ENCODE results near the gene CC2D1A.

Gene CC2D1A

GRCh38 chr19:13880059-13881043, 25.6 kb upstream of the CC2D1A start:
- DNase-seq, result peak; percentile 78 to 92

- DNase-seq, result no peak
These were observed 24.7 kb upstream of the CC2D1A start for GRCh38 chr19:13881251-13881691.

GRCh38 chr19:13881692-13882418, 24.1 kb upstream of the CC2D1A start:
- no peak for DNase-seq

DNA sequence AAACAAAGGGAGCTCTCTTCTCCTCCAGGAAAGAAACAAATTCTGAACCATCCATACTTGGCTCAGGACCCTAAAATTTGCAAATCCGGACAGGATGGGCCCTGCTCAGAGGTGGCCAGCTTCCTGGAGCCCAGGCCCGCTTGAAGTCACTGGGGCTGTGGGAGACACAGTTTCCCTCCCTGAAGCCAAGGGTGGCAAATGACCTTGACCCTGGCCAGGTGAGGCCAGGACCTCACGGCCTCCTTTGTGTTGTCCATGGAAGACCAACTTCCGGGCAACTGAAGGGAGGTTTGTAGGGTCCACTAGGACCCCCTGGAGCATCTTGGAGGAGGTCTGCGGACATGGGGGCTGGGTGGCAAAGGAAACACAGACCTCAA, 23.6 kb upstream of the CC2D1A start:
- no peak for DNase-seq

DNA sequence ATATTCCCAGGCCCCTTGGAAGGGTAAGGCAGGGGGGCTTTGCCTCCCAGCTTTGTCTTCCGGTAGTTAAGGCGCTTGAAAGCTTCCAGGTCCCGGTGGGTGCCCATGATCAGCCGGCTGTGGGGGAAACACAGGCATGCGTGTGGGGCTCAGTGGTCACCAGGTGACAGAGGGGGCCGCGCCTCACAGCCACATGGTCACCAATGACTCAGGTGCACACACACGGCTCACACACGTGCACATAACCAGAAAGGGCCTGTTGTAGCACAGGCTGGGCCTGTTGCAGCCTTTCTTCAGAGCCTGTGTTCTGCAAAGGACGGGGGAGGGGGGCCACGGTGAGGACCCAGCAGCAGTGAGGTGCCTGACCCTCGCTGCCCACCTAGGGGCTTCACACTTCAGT, 23.2 kb upstream of the CC2D1A start:
- DNase-seq, result no peak

- DNase-seq, result peak in 1 of 2 experiments; percentile 10
These were observed 22.4 kb upstream of the CC2D1A start for GRCh38 chr19:13883516-13884064.

GRCh38 chr19:13884726-13885591, 21.0 kb upstream of the CC2D1A start:
- no peak for DNase-seq

- no peak for DNase-seq
These were observed 20.1 kb upstream of the CC2D1A start for GRCh38 chr19:13885826-13886365.

GRCh38 chr19:13887018-13887436, 19.0 kb upstream of the CC2D1A start:
- DNase-seq, result no peak

- DNase-seq, result no peak
These were observed 18.5 kb upstream of the CC2D1A start for GRCh38 chr19:13887517-13887916.

- no peak for DNase-seq
These were observed 17.7 kb upstream of the CC2D1A start for GRCh38 chr19:13888281-13888680.

- no peak for DNase-seq
These were observed 15.9 kb upstream of the CC2D1A start for GRCh38 chr19:13890136-13890535.

- no peak for DNase-seq
These were observed 13.1 kb upstream of the CC2D1A start for GRCh38 chr19:13892870-13893269.

DNA sequence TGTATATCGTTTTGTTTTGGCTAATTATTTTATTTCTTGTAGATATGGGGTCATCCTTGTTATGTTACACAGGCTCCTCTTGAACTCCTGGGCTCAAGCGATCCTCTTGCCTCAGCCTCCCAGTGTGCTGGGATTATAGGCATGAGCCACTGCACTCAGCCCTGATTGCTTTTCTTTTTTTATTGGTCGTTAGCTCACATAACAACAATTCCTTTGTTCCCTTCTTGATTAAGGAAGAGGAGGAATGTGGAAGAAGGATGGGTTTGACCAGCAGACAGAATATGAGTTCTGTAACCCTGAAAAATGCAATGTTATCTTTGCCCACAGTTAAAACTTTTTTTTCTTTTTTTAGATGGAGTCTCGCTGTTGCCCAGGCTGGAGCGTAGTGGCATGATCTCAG, 11.4 kb upstream of the CC2D1A start:
- no peak for DNase-seq

DNA sequence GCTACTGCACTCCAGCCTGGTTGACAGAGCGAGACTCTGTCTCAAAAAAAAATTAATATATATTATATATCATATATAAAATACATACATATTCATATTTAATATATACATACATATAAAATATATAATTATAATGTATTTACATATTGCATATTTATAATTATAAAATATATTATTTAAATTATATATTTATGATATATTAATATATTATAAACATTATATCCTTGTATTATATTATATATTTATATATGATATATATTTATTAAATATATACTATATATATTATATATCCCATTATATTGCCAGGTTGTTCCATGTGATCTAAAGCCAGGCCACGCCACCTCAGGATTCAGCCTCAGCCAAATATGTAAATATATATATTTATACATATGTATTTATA, 9.8 kb upstream of the CC2D1A start:
- DNase-seq, result no peak

DNA sequence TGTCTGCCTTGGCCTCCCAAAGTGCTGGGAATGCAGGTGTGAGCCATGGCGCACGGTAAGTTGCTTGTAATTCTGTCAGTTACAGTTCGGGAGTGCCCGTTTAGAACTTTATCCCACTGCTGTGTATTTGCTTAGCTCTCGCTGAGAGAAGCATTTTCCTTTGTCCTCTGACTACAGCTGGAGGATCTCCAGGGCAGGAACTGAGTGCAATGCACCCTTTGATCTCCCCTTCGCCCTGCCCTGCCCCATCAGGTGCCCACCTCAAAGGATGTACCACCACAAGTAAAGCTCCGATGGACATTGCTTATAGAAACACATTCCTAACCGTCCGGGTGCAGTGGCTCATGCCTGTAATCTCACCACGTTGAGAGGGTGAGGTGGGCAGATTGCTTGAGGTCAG, 6.6 kb upstream of the CC2D1A start:
- no peak for DNase-seq

DNA sequence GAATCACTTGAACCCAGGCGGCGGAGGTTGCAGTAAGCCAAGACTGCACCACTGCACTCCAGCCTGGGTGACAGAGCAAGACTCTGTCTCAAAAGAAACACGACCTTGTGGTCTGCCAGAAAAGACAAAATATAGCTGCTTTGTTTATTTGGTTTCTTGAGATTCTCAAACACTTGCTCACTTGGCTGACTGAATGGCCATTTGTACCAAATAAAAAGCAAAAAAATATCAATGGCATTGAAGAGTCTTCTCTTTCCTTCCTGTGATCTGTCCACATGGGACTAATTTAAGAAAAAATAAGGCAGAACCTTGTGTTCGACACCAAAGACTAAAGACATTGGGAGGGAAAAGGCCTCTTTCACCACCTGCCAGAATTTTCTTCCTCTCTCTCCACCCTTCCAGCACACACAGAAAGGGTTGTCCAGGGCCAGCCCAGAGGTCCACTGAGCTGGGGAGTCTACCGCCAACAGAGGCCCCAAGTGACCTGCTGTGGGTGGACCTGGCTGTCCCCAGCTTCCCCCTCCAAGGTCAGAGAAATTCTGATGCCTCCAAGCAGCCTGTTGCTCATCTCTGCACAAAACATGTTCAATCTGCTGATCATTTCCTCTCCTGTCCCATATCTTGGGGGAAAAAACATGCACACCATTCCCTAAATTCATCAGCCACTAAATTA, 6.0 kb upstream of the CC2D1A start:
- no peak for DNase-seq

- peak in 1 of 2 experiments; percentile 50 for DNase-seq
These were observed 2.9 kb upstream of the CC2D1A start for GRCh38 chr19:13902993-13903555.

- DNase-seq, result no peak
These were observed 512 bp downstream of the CC2D1A start for GRCh38 chr19:13906521-13906904.

GRCh38 chr19:13906910-13907309, 909 bp downstream of the CC2D1A start:
- DNase-seq, result no peak

GRCh38 chr19:13908674-13909073, 2.7 kb downstream of the CC2D1A start:
- no peak for DNase-seq

Measured in SW 1271 (cell line).